HG02763 (cell line): Measurements from ENCODE around the gene MICB.
"Not testable (repeated sequence)": the region's sequence is repeated elsewhere in the genome, so short reads cannot be mapped to it uniquely, and the experiment has no call there.

Source experiments
- ATAC-seq: cut with Tn5 transposase; IDR thresholded peaks from one replicate; pipeline ENCODE4 v1.9.1; 2021; ENCODE audit warnings: mild to moderate bottlenecking, moderate library complexity; ENCODE audit not compliant: unreplicated experiment

Gene MICB

GRCh38 chr6:31498748-31499147 lies 803 bp downstream of the MICB start:
- no peak for ATAC-seq

GRCh38 chr6:31499648-31500047 lies 1.7 kb downstream of the MICB start:
- ATAC-seq: not testable (repeated sequence)

GRCh38 chr6:31502586-31502985 lies 4.6 kb downstream of the MICB start:
- ATAC-seq: no peak

GRCh38 chr6:31509036-31509435 lies 11.1 kb downstream of the MICB start:
- not testable (repeated sequence) for ATAC-seq

GRCh38 chr6:31510007-31510406 lies 12.1 kb downstream of the MICB start:
- no peak for ATAC-seq

GRCh38 chr6:31513456-31514165 lies 15.7 kb downstream of the MICB start:
- no peak for ATAC-seq

GRCh38 chr6:31521835-31522234 lies 23.9 kb downstream of the MICB start:
- ATAC-seq: no peak

- no peak for ATAC-seq
Measured at GRCh38 chr6:31525553-31525931, 27.6 kb downstream of the MICB start.

- ATAC-seq: no peak
Measured at GRCh38 chr6:31525932-31526591, 28.1 kb downstream of the MICB start.

GRCh38 chr6:31528307-31528777 lies 30.4 kb downstream of the MICB start:
- ATAC-seq: no peak

GRCh38 chr6:31528821-31529328 lies 30.9 kb downstream of the MICB start, which contains the start of gene MCCD1:
MCCD1 (plus strand) TSS chr6:31528962; CDS start chr6:31529015, 53 bp downstream.
- no peak for ATAC-seq

GRCh38 chr6:31529329-31530150 lies 31.6 kb downstream of the MICB start:
- no peak for ATAC-seq

GRCh38 chr6:31530659-31531058 lies 32.7 kb downstream of the MICB start:
- no peak for ATAC-seq

- no peak for ATAC-seq
Measured at GRCh38 chr6:31531162-31531561, 33.2 kb downstream of the MICB start.

GRCh38 chr6:31531771-31532643 lies 34.1 kb downstream of the MICB start:
- ATAC-seq: no peak

GRCh38 chr6:31532644-31533454 lies 34.9 kb downstream of the MICB start:
- ATAC-seq: no peak

- ATAC-seq: no peak
Measured at GRCh38 chr6:31533455-31533841, 35.5 kb downstream of the MICB start.

- ATAC-seq: no peak
Measured at GRCh38 chr6:31534011-31534410, 36.1 kb downstream of the MICB start.

GRCh38 chr6:31534521-31535040 lies 36.6 kb downstream of the MICB start:
- no peak for ATAC-seq
